Thyroid gland (tissue), 4 donors: ENCODE results near the gene NIPAL3. TPM values are rescaled to one million over a fixed set of nuclear protein-coding genes. Genes with fewer than 3 reads are reported as not detected.

Source experiments
- DNase-seq, 2 donors: peaks; one replicate each; pipeline ENCODE4 v3.0.0-alpha.2; 2019
- H3K27ac ChIP-seq, 3 donors: fragments of 200-600 bp; sonication (generic); 1 replicate in 2 of 3; 2 replicates in 1 of 3; pipeline ENCODE4 v1.5.1; 2016 to 2019; ENCODE audit warnings: mild to moderate bottlenecking in 1 of 3, moderate library complexity in 1 of 3
- H3K27me3 ChIP-seq: fragments of 200-600 bp; sonication (generic); one replicate; pipeline ENCODE4 v1.5.1; 2019
- H3K36me3 ChIP-seq, 2 donors: fragments of 200-600 bp; sonication (generic); one replicate each; pipeline ENCODE4 v1.5.1; 2016 to 2019
- H3K4me1 ChIP-seq, 2 donors: fragments of 200-600 bp; sonication (generic); one replicate each; pipeline ENCODE4 v1.5.1; 2017 to 2019
- H3K4me3 ChIP-seq, 3 donors: fragments of 200-600 bp; sonication (generic); replicated peaks in 1 of 3; 1 replicate in 2 of 3; 2 replicates in 1 of 3; pipeline ENCODE4 v1.5.1; 2016; ENCODE audit warnings: mild to moderate bottlenecking in 1 of 3
- H3K9me3 ChIP-seq: fragments of 200-600 bp; sonication (generic); one replicate; pipeline ENCODE4 v1.5.1; 2017
- POLR2A ChIP-seq, 2 donors: fragments of 450-650 bp; IDR thresholded peaks; one replicate each; pipeline ENCODE4 v1.6.1; 2017; ENCODE audit warnings: antibody characterized with exemption in 2 of 2, mild to moderate bottlenecking in 2 of 2, moderate library complexity in 1 of 2
- WGBS, 2 donors: methylation state at CpG; one replicate each; pipeline ENCODE4 v1.1.5; 2017; 5-methylcytosine and 5-hydroxymethylcytosine counted together
- intact Hi-C: fragments of 100-400 bp; cut with DNase I; formaldehyde crosslinking; loops from one replicate; pipeline ENCODE4 v1.15.1; 2023
- total RNA-seq, 4 donors: library from RNA; depleted of rRNA; stranded (reverse); fragments of >200 nt; gene quantifications; one replicate each; pipeline ENCODE4 v1.2.3, GENCODE V29; 2016
- TF ChIP-seq, protein P1 (sequence below), 6 experiments: fragments of 200-600 bp in 3 of 6; fragments of 450-650 bp in 3 of 6; sonication (generic) in 3 of 6; IDR thresholded peaks; one replicate each; pipeline ENCODE4 v1.5.1; 2016 to 2019; ENCODE audit warnings: antibody characterized with exemption in 6 of 6, mild to moderate bottlenecking in 2 of 6, inconsistent platforms in 1 of 6, moderate library complexity in 1 of 6

NIPAL3 gene
- total RNA-seq, 4 donors from 2014 or later, result 71.2 to 145 (median 121) TPM

DNA sequence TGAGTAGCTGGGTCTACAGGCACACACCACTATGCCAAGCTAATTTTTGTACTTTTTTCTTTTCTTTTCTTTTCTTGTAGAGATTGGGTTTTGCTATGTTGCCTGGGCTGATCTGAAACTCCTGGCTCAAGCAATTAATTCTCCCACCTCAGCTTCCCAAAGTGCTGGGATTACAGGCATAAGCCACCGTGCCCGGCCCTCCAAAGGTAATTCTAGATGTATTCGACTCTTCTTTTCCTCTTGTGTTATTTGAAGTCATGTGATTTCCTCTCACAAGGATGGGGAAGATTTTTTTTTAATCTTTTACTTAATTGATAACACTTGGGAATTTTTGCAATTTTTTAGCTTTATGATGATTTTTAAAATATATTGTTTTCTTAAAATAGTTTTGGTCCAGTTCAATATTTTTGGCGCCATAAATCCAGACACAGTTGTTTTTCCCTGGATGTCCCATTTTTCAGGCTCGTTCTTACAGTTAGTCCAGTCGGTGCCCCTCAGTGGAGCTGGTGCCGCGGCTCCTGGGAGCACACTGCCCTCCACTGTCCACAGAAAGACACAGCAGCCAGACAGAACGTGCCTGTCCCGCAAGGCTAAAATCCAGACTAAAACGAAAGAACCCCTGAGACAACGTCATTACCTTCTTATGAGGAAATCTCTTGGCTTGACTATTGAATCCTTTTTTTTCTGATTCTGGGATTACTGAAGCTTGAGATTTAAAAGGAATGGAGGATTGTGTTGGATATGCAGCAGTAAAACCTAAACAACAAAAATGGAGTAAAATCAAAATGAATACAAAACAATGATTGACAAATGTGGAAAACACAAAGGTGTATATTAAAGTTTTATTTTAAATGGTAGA, 24.4 kb upstream of the NIPAL3 start:
- WGBS, 2 donors, result 16 to 18% methylated on average over 12 of the region's 12 CpGs
- peak overlapping the region; percentile 67 to 76 (median 73) for H3K27ac ChIP-seq
- intact Hi-C loops, result no loop called here

GRCh38 chr1:24391882-24392603, 23.6 kb upstream of the NIPAL3 start:
- H3K4me3 ChIP-seq, result no peak overlapping the region
- H3K4me1 ChIP-seq, result peaks cover 5 to 12% of the 10 kb centered on the region in 2 donors
- TF ChIP-seq, protein P1, sequence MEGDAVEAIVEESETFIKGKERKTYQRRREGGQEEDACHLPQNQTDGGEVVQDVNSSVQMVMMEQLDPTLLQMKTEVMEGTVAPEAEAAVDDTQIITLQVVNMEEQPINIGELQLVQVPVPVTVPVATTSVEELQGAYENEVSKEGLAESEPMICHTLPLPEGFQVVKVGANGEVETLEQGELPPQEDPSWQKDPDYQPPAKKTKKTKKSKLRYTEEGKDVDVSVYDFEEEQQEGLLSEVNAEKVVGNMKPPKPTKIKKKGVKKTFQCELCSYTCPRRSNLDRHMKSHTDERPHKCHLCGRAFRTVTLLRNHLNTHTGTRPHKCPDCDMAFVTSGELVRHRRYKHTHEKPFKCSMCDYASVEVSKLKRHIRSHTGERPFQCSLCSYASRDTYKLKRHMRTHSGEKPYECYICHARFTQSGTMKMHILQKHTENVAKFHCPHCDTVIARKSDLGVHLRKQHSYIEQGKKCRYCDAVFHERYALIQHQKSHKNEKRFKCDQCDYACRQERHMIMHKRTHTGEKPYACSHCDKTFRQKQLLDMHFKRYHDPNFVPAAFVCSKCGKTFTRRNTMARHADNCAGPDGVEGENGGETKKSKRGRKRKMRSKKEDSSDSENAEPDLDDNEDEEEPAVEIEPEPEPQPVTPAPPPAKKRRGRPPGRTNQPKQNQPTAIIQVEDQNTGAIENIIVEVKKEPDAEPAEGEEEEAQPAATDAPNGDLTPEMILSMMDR (IDR thresholded peaks at IDR 0.05), result peak; percentile 17 to 79 (median 77)
- TF ChIP-seq POLR2A (IDR thresholded peaks at IDR 0.05), result no peak
- WGBS, 2 donors, result 44 to 59% methylated on average over 11 of the region's 11 CpGs
- DNase-seq, result peak; percentile 62 to 68
- H3K27me3 ChIP-seq, result no peaks in the 10 kb centered on the region
- intact Hi-C loops, result loop anchor here (2.0 kb wide), 1 partner anchor 191 kb away; no protein-coding TSS in a partner anchor
- no peaks in the 10 kb centered on the region for H3K36me3 ChIP-seq
- peak overlapping the region; percentile 67 to 76 (median 73) for H3K27ac ChIP-seq
- H3K9me3 ChIP-seq, result no peaks in the 10 kb centered on the region

More for the DNA sequence above, 24.4 kb upstream of the NIPAL3 start:
- DNase-seq, result peak; percentile 76 to 80
- Histone ChIP-seq H3K36me3 (no peaks in the 10 kb centered on the region), H3K9me3 (no peaks in the 10 kb centered on the region), H3K4me1 (peaks cover 12 to 21% of the 10 kb centered on the region in 2 donors), H3K27me3 (no peaks in the 10 kb centered on the region), H3K4me3 (no peak overlapping the region)
- no peak for TF ChIP-seq POLR2A (IDR thresholded peaks at IDR 0.05)
- TF ChIP-seq, protein P1 (IDR thresholded peaks at IDR 0.05), result peak; percentile 72 to 99 (median 96)

DNA sequence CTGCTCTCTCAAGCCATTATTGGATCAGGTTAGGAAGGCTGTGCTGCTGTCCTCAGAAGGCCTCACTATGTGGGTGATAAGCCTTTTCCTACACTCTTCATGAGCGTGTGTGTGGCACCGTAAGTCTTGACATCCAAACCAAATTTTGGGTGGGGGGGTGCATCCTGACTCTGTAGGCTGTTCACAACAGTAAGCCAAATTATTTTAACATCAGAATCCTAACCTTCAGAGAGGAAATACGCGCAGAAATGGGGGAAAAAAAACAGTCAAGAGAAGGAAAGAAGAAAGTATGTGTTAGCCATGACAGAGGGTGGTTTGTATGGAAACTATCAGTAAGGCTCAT, 23.0 kb upstream of the NIPAL3 start:
- Histone ChIP-seq H3K4me1 (peaks cover 5 to 8% of the 10 kb centered on the region in 2 donors), H3K9me3 (no peaks in the 10 kb centered on the region), H3K4me3 (no peak overlapping the region), H3K27me3 (no peaks in the 10 kb centered on the region), H3K27ac (peak overlapping the region in 2 of 3 donors; percentile 73 to 76), H3K36me3 (no peaks in the 10 kb centered on the region)
- intact Hi-C loops, result loop anchor here (2.0 kb wide), 1 partner anchor 192 kb away; no protein-coding TSS in a partner anchor
- WGBS, 2 donors, result 88 to 93% methylated on average over 4 of the region's 4 CpGs
- TF ChIP-seq POLR2A (IDR thresholded peaks at IDR 0.05), result no peak
- TF ChIP-seq, protein P1 (IDR thresholded peaks at IDR 0.05), result no peak
- DNase-seq, result no peak

- no peaks in the 10 kb centered on the region for H3K36me3 ChIP-seq
- DNase-seq, result no peak
- H3K27me3 ChIP-seq, result no peaks in the 10 kb centered on the region
- intact Hi-C loops, result loop anchor here (2.0 kb wide), 1 partner anchor 192 kb away; no protein-coding TSS in a partner anchor
- 78 to 91% methylated on average over 4 of the region's 4 CpGs for WGBS, 2 donors
- TF ChIP-seq, protein P1 (IDR thresholded peaks at IDR 0.05), result no peak
- no peak for TF ChIP-seq POLR2A (IDR thresholded peaks at IDR 0.05)
- H3K27ac ChIP-seq, result peak overlapping the region in 2 of 3 donors; percentile 73 to 76
- H3K4me1 ChIP-seq, result peaks cover 5 to 8% of the 10 kb centered on the region in 2 donors
- no peaks in the 10 kb centered on the region for H3K9me3 ChIP-seq
- H3K4me3 ChIP-seq, result no peak overlapping the region
Measured at GRCh38 chr1:24392982-24393650, 22.5 kb upstream of the NIPAL3 start.
